IPS DF 4.7 (cell line): ENCODE data around the gene FBXL17.

Experiments
- DNase-seq: peaks from one replicate; pipeline ENCODE4 v3.0.0-alpha.2; 2013; ENCODE audit warnings: low spot score; ENCODE audit errors: extremely low read depth

The FBXL17 gene

GRCh38 chr5:108094800-108095199, 287.1 kb downstream of the FBXL17 start:
- no peak for DNase-seq

GRCh38 chr5:108093186-108093585, 288.7 kb downstream of the FBXL17 start:
- DNase-seq = no peak

- DNase-seq = no peak
Measured at GRCh38 chr5:108090946-108091345, 291.0 kb downstream of the FBXL17 start.

- no peak for DNase-seq
Measured at GRCh38 chr5:108084105-108084504, 297.8 kb downstream of the FBXL17 start.

GRCh38 chr5:108083232-108083631, 298.7 kb downstream of the FBXL17 start:
- DNase-seq = no peak

GRCh38 chr5:108081707-108082106, 300.2 kb downstream of the FBXL17 start:
- no peak for DNase-seq

GRCh38 chr5:108079753-108080152, 302.1 kb downstream of the FBXL17 start:
- DNase-seq = no peak

GRCh38 chr5:108078882-108079281, 303.0 kb downstream of the FBXL17 start:
- no peak for DNase-seq

- no peak for DNase-seq
Measured at GRCh38 chr5:108078345-108078744, 303.6 kb downstream of the FBXL17 start.

GRCh38 chr5:108074626-108075025, 307.3 kb downstream of the FBXL17 start:
- DNase-seq = no peak

- DNase-seq = no peak
Measured at GRCh38 chr5:108064302-108064701, 317.6 kb downstream of the FBXL17 start.

GRCh38 chr5:108061941-108062340, 320.0 kb downstream of the FBXL17 start:
- no peak for DNase-seq

GRCh38 chr5:108060340-108060739, 321.6 kb downstream of the FBXL17 start:
- no peak for DNase-seq

- DNase-seq = no peak
Measured at GRCh38 chr5:108059334-108059733, 322.6 kb downstream of the FBXL17 start.

GRCh38 chr5:108054349-108054748, 327.5 kb downstream of the FBXL17 start:
- no peak for DNase-seq

GRCh38 chr5:108046955-108047670, 334.8 kb downstream of the FBXL17 start:
- no peak for DNase-seq

- no peak for DNase-seq
Measured at GRCh38 chr5:108036482-108036881, 345.4 kb downstream of the FBXL17 start.

- no peak for DNase-seq
Measured at GRCh38 chr5:108028883-108029282, 353.0 kb downstream of the FBXL17 start.

- no peak for DNase-seq
Measured at GRCh38 chr5:108028412-108028811, 353.5 kb downstream of the FBXL17 start.

GRCh38 chr5:108025957-108026356, 355.9 kb downstream of the FBXL17 start:
- no peak for DNase-seq

- DNase-seq = no peak
Measured at GRCh38 chr5:108024986-108025385, 356.9 kb downstream of the FBXL17 start.

GRCh38 chr5:108016101-108016500, 365.8 kb downstream of the FBXL17 start:
- no peak for DNase-seq

GRCh38 chr5:108006791-108007190, 375.1 kb downstream of the FBXL17 start:
- no peak for DNase-seq

GRCh38 chr5:108003178-108003577, 378.7 kb downstream of the FBXL17 start:
- DNase-seq = no peak
